WTC11 (cell line): ENCODE results near the gene FOXJ1. TPM values are rescaled to one million over a fixed set of nuclear protein-coding genes. Genes with fewer than 3 reads are reported as not detected.

Experiments used
- ATAC-seq: fragments of 200-7000 bp; cut with Tn5 transposase; 2 replicates; pipeline ENCODE4 v1.10.0; 2021; ENCODE audit warnings: mild to moderate bottlenecking, moderate library complexity
- CTCF ChIA-PET: fragments of 300-600 bp; sonication (Branson Sonifier 250); formaldehyde crosslinking; loops from one replicate; lab custom pipeline; 2021; ENCODE audit warnings: antibody characterized with exemption; lab: Charles Lee
- POLR2A ChIA-PET: fragments of 350-600 bp; sonication (Branson Sonifier 250); formaldehyde crosslinking; loops from one replicate; lab custom pipeline; 2021; ENCODE audit warnings: antibody characterized with exemption; lab: Charles Lee
- DNase-seq: peaks from one replicate; pipeline ENCODE4 v3.0.0; 2021; ENCODE audit warnings: low spot score
- H3K27ac Mint-ChIP-seq: 2 replicates; pipeline ENCODE4 v1.8.0; 2021; ENCODE audit warnings: mixed read lengths
- H3K27me3 Mint-ChIP-seq: 2 replicates; pipeline ENCODE4 v1.8.0; 2021; ENCODE audit warnings: low read depth, mild to moderate bottlenecking, moderate library complexity, mixed read lengths
- H3K36me3 Mint-ChIP-seq: 2 replicates; pipeline ENCODE4 v1.8.0; 2021; ENCODE audit warnings: mixed read lengths
- H3K4me1 Mint-ChIP-seq: 2 replicates; pipeline ENCODE4 v1.8.0; 2022; ENCODE audit warnings: mixed read lengths
- H3K4me3 Mint-ChIP-seq: 2 replicates; pipeline ENCODE4 v1.8.0; 2021; ENCODE audit warnings: mild to moderate bottlenecking, moderate library complexity, mixed read lengths
- H3K9me3 Mint-ChIP-seq: 2 replicates; pipeline ENCODE4 v1.8.0; 2021; ENCODE audit warnings: mixed read lengths
- CBFB ChIP-seq: sonication (generic); formaldehyde crosslinking; IDR thresholded peaks from 2 replicates; pipeline ENCODE4 v1.8.1; 2022; ENCODE audit warnings: mild to moderate bottlenecking, low read depth, missing genetic modification reagents
- CREM ChIP-seq: sonication (generic); formaldehyde crosslinking; IDR thresholded peaks from 2 replicates; pipeline ENCODE4 v1.8.1; 2022; ENCODE audit warnings: mild to moderate bottlenecking, missing genetic modification reagents, moderate library complexity
- EMX1 ChIP-seq: fragments of 250-450 bp; sonication (Bioruptor Pico); IDR thresholded peaks from 2 replicates; pipeline ENCODE4 v1.8.0; 2021; ENCODE audit warnings: mild to moderate bottlenecking
- JUN ChIP-seq: sonication (generic); formaldehyde crosslinking; IDR thresholded peaks from 2 replicates; pipeline ENCODE4 v1.8.0; 2023; ENCODE audit warnings: mild to moderate bottlenecking, missing genetic modification reagents
- SMAD3 ChIP-seq: sonication (generic); formaldehyde crosslinking; IDR thresholded peaks from 2 replicates; pipeline ENCODE4 v1.8.0; 2022; ENCODE audit warnings: missing genetic modification reagents, mild to moderate bottlenecking, borderline replicate concordance
- SOX15 ChIP-seq: fragments of 250-450 bp; sonication (Bioruptor Pico); IDR thresholded peaks from 2 replicates; pipeline ENCODE4 v1.9.0; 2021; ENCODE audit warnings: mild to moderate bottlenecking
- SP1 ChIP-seq: sonication (generic); formaldehyde crosslinking; conservative IDR thresholded peaks from 2 replicates; pipeline ENCODE4 v1.8.1; 2022; ENCODE audit warnings: missing genetic modification reagents
- ZNF121 ChIP-seq: sonication (generic); formaldehyde crosslinking; IDR thresholded peaks from 2 replicates; pipeline ENCODE4 v1.8.0; 2023; ENCODE audit warnings: missing genetic modification reagents
- total RNA-seq: library from RNA; stranded (reverse); gene quantifications from 3 replicates; pipeline ENCODE4 v1.2.3, GENCODE V29; 2021
- TF ChIP-seq, protein P1 (sequence below): sonication (generic); formaldehyde crosslinking; IDR thresholded peaks from 2 replicates; pipeline ENCODE4 v1.8.0; 2022; ENCODE audit warnings: missing genetic modification reagents
- TF ChIP-seq, protein P2 (sequence below): sonication (generic); formaldehyde crosslinking; IDR thresholded peaks from 2 replicates; pipeline ENCODE4 v1.8.1; 2023; ENCODE audit warnings: mild to moderate bottlenecking, missing genetic modification reagents, borderline replicate concordance
- TF ChIP-seq, protein P3 (sequence below): fragments of 250-450 bp; sonication (Bioruptor Pico); conservative IDR thresholded peaks from 2 replicates; pipeline ENCODE4 v1.9.0; 2021; ENCODE audit warnings: mild to moderate bottlenecking
- TF ChIP-seq, protein P4 (sequence below): fragments of 200-600 bp; IDR thresholded peaks from 2 replicates; pipeline ENCODE4 v1.8.0; 2022; ENCODE audit warnings: antibody characterized with exemption

The FOXJ1 gene
- total RNA-seq, 1 experiment from 2014 or later: 11.8 TPM

DNA sequence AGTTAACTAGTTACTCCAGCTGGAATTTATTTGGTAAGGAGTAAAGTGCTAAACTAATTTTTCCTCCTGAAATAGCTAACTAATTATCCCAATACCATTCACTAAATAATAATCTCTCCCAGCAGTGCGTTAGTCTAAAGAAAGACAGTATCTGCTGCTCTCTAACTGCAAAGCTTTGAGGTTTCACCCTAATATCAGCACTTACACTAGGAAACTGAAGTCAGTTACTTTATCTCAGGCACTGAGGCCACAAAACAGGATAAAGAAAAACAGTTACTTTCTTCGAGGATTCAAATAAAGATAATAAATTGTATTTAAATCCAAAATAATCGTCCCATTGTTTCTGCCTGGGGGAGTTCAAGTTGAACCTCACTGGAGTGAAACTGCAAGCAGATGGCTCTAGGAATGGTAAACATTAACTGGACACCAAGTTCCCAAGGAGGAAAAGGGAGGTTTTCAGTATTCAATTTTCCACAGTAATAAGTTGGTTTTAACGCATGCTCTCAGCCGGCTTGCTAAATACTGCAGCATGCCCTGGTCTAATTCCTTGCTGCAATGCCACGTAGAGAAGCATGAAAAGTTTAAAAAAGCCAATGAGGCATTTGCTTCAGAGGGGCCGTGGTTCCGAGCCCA is 20.0 kb upstream of the FOXJ1 start (continued):
- TF ChIP-seq, protein P1, sequence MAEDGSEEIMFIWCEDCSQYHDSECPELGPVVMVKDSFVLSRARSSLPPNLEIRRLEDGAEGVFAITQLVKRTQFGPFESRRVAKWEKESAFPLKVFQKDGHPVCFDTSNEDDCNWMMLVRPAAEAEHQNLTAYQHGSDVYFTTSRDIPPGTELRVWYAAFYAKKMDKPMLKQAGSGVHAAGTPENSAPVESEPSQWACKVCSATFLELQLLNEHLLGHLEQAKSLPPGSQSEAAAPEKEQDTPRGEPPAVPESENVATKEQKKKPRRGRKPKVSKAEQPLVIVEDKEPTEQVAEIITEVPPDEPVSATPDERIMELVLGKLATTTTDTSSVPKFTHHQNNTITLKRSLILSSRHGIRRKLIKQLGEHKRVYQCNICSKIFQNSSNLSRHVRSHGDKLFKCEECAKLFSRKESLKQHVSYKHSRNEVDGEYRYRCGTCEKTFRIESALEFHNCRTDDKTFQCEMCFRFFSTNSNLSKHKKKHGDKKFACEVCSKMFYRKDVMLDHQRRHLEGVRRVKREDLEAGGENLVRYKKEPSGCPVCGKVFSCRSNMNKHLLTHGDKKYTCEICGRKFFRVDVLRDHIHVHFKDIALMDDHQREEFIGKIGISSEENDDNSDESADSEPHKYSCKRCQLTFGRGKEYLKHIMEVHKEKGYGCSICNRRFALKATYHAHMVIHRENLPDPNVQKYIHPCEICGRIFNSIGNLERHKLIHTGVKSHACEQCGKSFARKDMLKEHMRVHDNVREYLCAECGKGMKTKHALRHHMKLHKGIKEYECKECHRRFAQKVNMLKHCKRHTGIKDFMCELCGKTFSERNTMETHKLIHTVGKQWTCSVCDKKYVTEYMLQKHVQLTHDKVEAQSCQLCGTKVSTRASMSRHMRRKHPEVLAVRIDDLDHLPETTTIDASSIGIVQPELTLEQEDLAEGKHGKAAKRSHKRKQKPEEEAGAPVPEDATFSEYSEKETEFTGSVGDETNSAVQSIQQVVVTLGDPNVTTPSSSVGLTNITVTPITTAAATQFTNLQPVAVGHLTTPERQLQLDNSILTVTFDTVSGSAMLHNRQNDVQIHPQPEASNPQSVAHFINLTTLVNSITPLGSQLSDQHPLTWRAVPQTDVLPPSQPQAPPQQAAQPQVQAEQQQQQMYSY (CRISPR knock-in tag): no peak
- TF ChIP-seq, protein P2, sequence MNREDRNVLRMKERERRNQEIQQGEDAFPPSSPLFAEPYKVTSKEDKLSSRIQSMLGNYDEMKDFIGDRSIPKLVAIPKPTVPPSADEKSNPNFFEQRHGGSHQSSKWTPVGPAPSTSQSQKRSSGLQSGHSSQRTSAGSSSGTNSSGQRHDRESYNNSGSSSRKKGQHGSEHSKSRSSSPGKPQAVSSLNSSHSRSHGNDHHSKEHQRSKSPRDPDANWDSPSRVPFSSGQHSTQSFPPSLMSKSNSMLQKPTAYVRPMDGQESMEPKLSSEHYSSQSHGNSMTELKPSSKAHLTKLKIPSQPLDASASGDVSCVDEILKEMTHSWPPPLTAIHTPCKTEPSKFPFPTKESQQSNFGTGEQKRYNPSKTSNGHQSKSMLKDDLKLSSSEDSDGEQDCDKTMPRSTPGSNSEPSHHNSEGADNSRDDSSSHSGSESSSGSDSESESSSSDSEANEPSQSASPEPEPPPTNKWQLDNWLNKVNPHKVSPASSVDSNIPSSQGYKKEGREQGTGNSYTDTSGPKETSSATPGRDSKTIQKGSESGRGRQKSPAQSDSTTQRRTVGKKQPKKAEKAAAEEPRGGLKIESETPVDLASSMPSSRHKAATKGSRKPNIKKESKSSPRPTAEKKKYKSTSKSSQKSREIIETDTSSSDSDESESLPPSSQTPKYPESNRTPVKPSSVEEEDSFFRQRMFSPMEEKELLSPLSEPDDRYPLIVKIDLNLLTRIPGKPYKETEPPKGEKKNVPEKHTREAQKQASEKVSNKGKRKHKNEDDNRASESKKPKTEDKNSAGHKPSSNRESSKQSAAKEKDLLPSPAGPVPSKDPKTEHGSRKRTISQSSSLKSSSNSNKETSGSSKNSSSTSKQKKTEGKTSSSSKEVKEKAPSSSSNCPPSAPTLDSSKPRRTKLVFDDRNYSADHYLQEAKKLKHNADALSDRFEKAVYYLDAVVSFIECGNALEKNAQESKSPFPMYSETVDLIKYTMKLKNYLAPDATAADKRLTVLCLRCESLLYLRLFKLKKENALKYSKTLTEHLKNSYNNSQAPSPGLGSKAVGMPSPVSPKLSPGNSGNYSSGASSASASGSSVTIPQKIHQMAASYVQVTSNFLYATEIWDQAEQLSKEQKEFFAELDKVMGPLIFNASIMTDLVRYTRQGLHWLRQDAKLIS (CRISPR knock-in tag): no peak

DNA sequence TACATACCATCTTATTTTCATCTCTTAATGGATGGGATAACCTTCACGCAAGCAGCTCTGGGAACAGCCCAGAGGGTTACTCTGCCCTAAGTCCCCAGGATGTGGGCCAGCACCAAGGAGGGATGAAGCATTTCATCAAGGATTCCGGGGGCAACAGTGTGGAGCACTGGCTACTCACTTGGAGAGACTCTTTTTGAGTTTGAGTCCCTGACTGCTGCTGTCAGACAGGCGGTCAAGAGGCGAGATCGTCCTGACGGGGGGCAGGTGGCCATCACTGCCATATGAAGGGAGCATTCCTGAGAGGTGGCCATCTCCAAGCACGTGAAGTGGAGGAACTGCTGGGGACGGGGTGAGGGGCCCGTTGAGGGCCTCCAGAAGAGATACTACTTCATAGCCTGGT is 18.1 kb upstream of the FOXJ1 start:
- H3K4me3 Mint-ChIP-seq: no peak overlapping the region
- TF ChIP-seq ZNF121 (CRISPR knock-in tag) (no peak), SP1 (CRISPR knock-in tag) (no peak), SOX15 (CRISPR knock-in tag) (no peak)
- TF ChIP-seq, protein P1 (CRISPR knock-in tag): no peak
- TF ChIP-seq, protein P3, sequence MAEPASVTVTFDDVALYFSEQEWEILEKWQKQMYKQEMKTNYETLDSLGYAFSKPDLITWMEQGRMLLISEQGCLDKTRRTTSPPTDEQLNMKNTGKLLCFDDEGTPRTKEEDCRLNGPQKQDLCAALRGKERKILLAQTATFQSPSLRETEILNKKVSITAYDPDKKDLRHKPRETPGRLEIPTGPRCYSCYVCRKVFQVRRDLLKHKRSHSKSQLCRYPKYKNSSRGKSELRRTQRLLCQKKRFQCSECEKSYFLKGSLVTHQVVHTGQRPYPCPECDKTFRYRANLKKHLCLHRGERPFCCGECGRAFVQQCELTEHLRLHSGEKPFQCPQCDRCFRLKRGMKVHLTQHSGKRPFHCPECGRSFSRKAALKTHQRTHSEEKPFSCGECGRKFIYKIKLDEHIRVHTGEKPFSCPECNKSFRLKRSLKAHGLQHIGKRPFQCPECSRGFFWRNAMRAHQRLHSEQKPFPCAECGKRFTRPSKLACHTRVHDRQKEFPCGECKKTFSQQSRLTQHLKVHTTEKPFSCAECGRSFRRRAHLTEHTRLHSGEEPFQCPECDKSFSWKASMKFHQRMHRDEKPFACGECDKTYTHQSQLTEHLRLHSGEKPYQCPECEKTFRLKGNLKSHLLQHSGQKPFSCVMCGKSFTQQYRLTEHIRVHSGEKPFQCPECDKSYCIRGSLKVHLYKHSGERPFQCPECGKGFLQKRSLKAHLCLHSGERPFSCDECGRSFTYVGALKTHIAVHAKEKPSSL (CRISPR knock-in tag): no peak
- H3K36me3 Mint-ChIP-seq: no peaks in the 10 kb centered on the region
- DNase-seq: no peak
- H3K4me1 Mint-ChIP-seq: peaks cover 23% of the 10 kb centered on the region
- ChIA-PET POLR2A (no interaction called here), CTCF (interaction anchor here (1.6 to 2.0 kb wide), 2 partner anchors 23 to 120 kb away, joined by 4 to 9 read pairs; no protein-coding TSS in a partner anchor)
- H3K27ac Mint-ChIP-seq: no peak overlapping the region
- no peak for ATAC-seq
- no peaks in the 10 kb centered on the region for H3K27me3 Mint-ChIP-seq
- H3K9me3 Mint-ChIP-seq: no peaks in the 10 kb centered on the region

DNA sequence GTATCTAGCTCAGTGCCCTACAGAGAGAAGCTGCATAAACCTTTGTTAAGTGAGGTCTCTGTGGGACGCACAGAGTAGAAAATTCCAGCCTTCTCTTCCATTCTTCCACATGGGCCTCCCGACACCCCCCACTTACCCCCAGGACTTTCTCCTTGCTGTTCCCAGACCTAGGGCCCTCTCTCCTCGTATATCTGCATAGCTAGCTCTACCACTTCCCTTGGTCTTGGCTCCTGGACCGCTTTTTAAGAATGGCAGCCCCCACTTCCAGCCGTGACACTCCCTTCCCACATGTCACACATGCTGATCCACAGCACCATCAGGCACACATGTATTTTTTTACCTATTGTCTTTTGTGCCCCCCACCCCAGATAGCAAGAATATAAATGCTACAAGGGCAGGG is 16.7 kb upstream of the FOXJ1 start:
- no peak for ATAC-seq
- H3K27me3 Mint-ChIP-seq: no peaks in the 10 kb centered on the region
- H3K36me3 Mint-ChIP-seq: no peaks in the 10 kb centered on the region
- H3K27ac Mint-ChIP-seq: peak overlapping the region; percentile 50; the same call in 1 of the 2 replicates
- TF ChIP-seq CREM (CRISPR knock-in tag) (no peak), EMX1 (CRISPR knock-in tag) (no peak), SMAD3 (CRISPR knock-in tag) (no peak), CBFB (CRISPR knock-in tag) (no peak), JUN (CRISPR knock-in tag) (no peak)
- TF ChIP-seq, protein P4, sequence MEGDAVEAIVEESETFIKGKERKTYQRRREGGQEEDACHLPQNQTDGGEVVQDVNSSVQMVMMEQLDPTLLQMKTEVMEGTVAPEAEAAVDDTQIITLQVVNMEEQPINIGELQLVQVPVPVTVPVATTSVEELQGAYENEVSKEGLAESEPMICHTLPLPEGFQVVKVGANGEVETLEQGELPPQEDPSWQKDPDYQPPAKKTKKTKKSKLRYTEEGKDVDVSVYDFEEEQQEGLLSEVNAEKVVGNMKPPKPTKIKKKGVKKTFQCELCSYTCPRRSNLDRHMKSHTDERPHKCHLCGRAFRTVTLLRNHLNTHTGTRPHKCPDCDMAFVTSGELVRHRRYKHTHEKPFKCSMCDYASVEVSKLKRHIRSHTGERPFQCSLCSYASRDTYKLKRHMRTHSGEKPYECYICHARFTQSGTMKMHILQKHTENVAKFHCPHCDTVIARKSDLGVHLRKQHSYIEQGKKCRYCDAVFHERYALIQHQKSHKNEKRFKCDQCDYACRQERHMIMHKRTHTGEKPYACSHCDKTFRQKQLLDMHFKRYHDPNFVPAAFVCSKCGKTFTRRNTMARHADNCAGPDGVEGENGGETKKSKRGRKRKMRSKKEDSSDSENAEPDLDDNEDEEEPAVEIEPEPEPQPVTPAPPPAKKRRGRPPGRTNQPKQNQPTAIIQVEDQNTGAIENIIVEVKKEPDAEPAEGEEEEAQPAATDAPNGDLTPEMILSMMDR: no peak
- POLR2A ChIA-PET: no interaction called here
- H3K9me3 Mint-ChIP-seq: no peaks in the 10 kb centered on the region
- CTCF ChIA-PET: interaction anchor here (0.6 to 2.0 kb wide), 3 partner anchors 9 to 122 kb away, joined by 4 to 9 read pairs (median 4); no protein-coding TSS in a partner anchor
- no peak for DNase-seq
- peaks cover 26% of the 10 kb centered on the region for H3K4me1 Mint-ChIP-seq
- no peak overlapping the region for H3K4me3 Mint-ChIP-seq
